Gastroesophageal sphincter (tissue), 3 donors: ENCODE measurements around the gene PLA2G4A.

ENCODE experiments used
- EP300 ChIP-seq: sonication (generic); formaldehyde crosslinking; IDR thresholded peaks from one replicate; pipeline ENCODE4 v1.6.1; 2017; ENCODE audit warnings: antibody characterized with exemption, mild to moderate bottlenecking
- POLR2A ChIP-seq, 2 donors: fragments of 450-650 bp; IDR thresholded peaks; one replicate each; pipeline ENCODE4 v1.6.1; 2017; ENCODE audit warnings: antibody characterized with exemption in 2 of 2, mild to moderate bottlenecking in 2 of 2, moderate library complexity in 1 of 2
- POLR2AphosphoS5 ChIP-seq: sonication (generic); formaldehyde crosslinking; IDR thresholded peaks from one replicate; pipeline ENCODE4 v1.6.1; 2017; ENCODE audit warnings: antibody characterized with exemption
- TF ChIP-seq, protein P1 (sequence below), 4 experiments: fragments of 200-600 bp in 2 of 4; fragments of 450-650 bp in 2 of 4; sonication (generic) in 1 of 4; IDR thresholded peaks; one replicate each; pipeline ENCODE4 v1.5.1; 2017 to 2019; ENCODE audit warnings: antibody characterized with exemption in 4 of 4, mild to moderate bottlenecking in 2 of 4, moderate library complexity in 2 of 4

- TF ChIP-seq, protein P1, sequence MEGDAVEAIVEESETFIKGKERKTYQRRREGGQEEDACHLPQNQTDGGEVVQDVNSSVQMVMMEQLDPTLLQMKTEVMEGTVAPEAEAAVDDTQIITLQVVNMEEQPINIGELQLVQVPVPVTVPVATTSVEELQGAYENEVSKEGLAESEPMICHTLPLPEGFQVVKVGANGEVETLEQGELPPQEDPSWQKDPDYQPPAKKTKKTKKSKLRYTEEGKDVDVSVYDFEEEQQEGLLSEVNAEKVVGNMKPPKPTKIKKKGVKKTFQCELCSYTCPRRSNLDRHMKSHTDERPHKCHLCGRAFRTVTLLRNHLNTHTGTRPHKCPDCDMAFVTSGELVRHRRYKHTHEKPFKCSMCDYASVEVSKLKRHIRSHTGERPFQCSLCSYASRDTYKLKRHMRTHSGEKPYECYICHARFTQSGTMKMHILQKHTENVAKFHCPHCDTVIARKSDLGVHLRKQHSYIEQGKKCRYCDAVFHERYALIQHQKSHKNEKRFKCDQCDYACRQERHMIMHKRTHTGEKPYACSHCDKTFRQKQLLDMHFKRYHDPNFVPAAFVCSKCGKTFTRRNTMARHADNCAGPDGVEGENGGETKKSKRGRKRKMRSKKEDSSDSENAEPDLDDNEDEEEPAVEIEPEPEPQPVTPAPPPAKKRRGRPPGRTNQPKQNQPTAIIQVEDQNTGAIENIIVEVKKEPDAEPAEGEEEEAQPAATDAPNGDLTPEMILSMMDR (IDR thresholded peaks at IDR 0.05): no peak
- TF ChIP-seq POLR2A (IDR thresholded peaks at IDR 0.05): no peak
- no peak for TF ChIP-seq POLR2AphosphoS5
- no peak for TF ChIP-seq EP300
Measured at GRCh38 chr1:187033693-187034390, 205.1 kb downstream of the PLA2G4A start.
